Measurements from ENCODE around the gene PTGDS. TPM values are rescaled to one million over a fixed set of nuclear protein-coding genes. Genes with fewer than 3 reads are reported as not detected.

The PTGDS gene
- total RNA-seq, 4 donors from 2014 or later = 4.3 to 31.7 (median 25.7) TPM

DNA sequence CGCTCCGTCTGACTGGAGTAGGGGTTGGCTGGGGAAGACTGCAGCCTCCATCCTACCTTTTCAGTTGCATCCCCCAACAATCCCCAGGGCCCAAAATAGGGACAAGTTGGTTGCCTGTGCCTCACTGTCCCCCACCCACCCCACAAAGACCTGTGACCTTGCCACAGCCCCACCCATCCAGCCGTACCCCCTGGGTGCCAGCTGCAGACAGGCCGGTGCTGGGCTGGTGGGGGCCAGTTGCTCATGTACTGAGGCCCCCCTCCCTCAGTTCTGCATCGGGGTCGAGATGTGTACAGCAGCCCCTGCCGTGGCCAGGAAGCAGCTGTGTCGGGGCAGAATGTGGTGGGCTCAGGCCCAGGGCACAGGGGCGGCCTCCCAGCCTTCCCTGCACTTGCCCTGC lies 5.9 kb downstream of the PTGDS start:
- TF ChIP-seq POLR2AphosphoS5 (IDR thresholded peaks at IDR 0.05) (no peak), POLR2A (IDR thresholded peaks at IDR 0.05) (no peak), EP300 (IDR thresholded peaks at IDR 0.05) (no peak)
- TF ChIP-seq, protein P1, sequence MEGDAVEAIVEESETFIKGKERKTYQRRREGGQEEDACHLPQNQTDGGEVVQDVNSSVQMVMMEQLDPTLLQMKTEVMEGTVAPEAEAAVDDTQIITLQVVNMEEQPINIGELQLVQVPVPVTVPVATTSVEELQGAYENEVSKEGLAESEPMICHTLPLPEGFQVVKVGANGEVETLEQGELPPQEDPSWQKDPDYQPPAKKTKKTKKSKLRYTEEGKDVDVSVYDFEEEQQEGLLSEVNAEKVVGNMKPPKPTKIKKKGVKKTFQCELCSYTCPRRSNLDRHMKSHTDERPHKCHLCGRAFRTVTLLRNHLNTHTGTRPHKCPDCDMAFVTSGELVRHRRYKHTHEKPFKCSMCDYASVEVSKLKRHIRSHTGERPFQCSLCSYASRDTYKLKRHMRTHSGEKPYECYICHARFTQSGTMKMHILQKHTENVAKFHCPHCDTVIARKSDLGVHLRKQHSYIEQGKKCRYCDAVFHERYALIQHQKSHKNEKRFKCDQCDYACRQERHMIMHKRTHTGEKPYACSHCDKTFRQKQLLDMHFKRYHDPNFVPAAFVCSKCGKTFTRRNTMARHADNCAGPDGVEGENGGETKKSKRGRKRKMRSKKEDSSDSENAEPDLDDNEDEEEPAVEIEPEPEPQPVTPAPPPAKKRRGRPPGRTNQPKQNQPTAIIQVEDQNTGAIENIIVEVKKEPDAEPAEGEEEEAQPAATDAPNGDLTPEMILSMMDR (IDR thresholded peaks at IDR 0.05) = no peak
- Histone ChIP-seq H3K4me1 (peaks cover 13% of the 10 kb centered on the region), H3K36me3 (no peaks in the 10 kb centered on the region), H3K9me3 (no peaks in the 10 kb centered on the region), H3K27ac (no peak overlapping the region), H3K4me3 (no peak overlapping the region), H3K27me3 (peaks cover 35% of the 10 kb centered on the region)
- WGBS = 93% methylated on average over 6 of the region's 9 CpGs
- DNase-seq (ENCODE audit: low spot score in 2 of 2) = no peak

DNA sequence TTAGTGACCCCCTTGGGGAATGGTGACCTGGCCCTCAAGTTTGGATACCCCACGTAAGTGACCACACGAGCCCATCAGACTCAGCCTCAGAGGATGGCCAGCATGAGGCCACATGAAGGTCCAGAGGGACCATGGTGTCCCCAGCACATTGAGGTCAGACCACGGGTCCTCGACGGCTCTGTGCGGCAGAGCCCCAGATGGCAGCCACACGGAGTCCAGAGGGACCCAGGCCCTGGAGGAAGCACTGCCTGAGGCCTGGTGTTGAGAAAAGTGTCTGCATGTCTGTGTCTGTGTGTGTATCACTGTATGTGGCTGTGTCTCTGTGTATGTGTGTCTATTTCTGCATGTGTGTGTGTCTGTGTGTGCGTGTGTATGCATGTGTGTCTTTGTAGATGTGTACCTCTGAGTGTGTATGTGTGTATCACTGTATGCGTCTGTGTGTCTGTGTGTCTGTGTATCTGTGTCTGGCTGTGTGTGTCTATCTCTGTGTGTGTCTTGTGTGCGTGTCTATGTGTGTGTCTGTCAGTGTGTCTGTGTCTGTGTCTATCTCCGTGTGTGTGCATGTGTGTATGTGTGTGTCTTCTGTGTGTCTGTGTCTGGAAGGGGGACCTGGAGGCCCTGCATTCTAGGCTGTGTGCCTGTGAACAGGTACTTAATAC lies 6.5 kb downstream of the PTGDS start:
- Histone ChIP-seq H3K4me1 (peaks cover 12% of the 10 kb centered on the region), H3K27me3 (peaks cover 35% of the 10 kb centered on the region), H3K27ac (no peak overlapping the region), H3K9me3 (no peaks in the 10 kb centered on the region), H3K4me3 (no peak overlapping the region), H3K36me3 (no peaks in the 10 kb centered on the region)
- TF ChIP-seq, protein P1 (IDR thresholded peaks at IDR 0.05) = no peak
- TF ChIP-seq POLR2AphosphoS5 (IDR thresholded peaks at IDR 0.05) = no peak
- no peak for TF ChIP-seq EP300 (IDR thresholded peaks at IDR 0.05)
- no peak for TF ChIP-seq POLR2A (IDR thresholded peaks at IDR 0.05)
- WGBS = 64% methylated on average over 8 of the region's 11 CpGs
- no peak for DNase-seq (ENCODE audit: low spot score in 2 of 2)

DNA sequence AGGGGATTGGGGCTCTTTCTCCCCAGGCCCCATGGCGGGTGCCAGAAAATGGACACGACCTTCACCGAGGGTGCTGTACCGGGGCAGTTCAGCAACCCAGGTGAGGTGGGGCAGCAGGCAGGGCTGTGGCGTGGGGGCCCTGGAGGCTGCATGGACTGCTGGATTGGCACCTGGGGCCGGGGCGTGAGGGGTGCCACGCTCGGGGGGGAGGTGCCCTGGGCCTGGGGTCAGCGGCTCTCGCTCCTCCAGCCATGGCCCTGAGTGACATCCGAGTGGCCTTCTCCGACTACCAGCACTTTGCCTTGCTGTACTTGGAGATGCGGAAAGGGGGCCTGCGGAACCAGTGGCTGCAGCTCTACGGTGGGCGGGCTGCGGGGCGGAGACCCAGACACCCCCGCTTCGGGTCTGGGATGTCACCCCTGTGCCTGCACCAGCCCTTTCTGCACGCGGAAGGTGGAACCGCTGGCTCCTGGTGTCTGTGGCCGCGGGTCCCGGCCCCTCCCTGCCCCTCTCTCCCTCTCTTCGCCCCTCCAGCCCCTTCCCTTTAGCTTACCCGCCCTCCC lies 7.2 kb downstream of the PTGDS start:
- H3K4me3 ChIP-seq = no peak overlapping the region
- peaks cover 35% of the 10 kb centered on the region for H3K27me3 ChIP-seq
- WGBS = 30% methylated on average over 2 of the region's 29 CpGs
- no peaks in the 10 kb centered on the region for H3K36me3 ChIP-seq
- no peaks in the 10 kb centered on the region for H3K9me3 ChIP-seq
- H3K4me1 ChIP-seq = peaks cover 12% of the 10 kb centered on the region
- DNase-seq (ENCODE audit: low spot score in 2 of 2) = no peak
- TF ChIP-seq EP300 (IDR thresholded peaks at IDR 0.05) = no peak
- TF ChIP-seq POLR2A (IDR thresholded peaks at IDR 0.05) = no peak
- TF ChIP-seq, protein P1 (IDR thresholded peaks at IDR 0.05) = no peak
- TF ChIP-seq POLR2AphosphoS5 (IDR thresholded peaks at IDR 0.05) = no peak
- no peak overlapping the region for H3K27ac ChIP-seq

DNA sequence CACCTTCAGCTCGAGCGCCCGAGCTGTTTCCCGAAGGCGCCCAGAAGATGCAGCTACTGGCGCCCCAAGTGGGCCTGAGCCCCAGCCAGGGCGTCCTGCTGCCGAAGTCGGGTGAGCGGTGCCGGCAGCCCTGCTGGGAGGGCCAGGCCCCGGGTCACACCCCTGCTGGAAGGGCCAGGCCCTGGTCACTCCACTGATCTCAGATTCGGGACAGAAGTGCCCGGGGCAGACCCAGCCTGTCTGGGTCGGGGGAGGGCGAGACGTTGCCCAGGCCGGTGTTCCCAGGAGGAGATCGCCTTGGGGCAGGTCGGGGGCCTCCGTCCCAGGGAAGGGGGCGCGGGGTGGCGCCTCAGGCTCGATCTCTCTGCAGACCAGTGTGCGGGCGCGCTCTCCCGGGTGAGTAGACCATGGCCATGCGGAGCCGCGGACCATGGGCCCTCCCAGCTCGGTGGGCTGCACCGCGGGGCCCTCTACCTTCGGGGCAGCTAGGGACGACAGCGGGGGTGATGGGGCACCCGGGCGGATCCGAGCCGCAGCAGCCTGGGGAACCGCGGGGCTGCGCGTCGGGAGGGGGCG lies 7.8 kb downstream of the PTGDS start:
- H3K4me1 ChIP-seq = peaks cover 12% of the 10 kb centered on the region
- H3K9me3 ChIP-seq = no peaks in the 10 kb centered on the region
- H3K36me3 ChIP-seq = no peaks in the 10 kb centered on the region
- no peak for TF ChIP-seq EP300 (IDR thresholded peaks at IDR 0.05)
- TF ChIP-seq POLR2AphosphoS5 (IDR thresholded peaks at IDR 0.05) = no peak
- TF ChIP-seq, protein P1 (IDR thresholded peaks at IDR 0.05) = no peak
- no peak for TF ChIP-seq POLR2A (IDR thresholded peaks at IDR 0.05)
- H3K27me3 ChIP-seq = peaks cover 35% of the 10 kb centered on the region
- WGBS = 24% methylated on average over 3 of the region's 48 CpGs
- no peak overlapping the region for H3K27ac ChIP-seq
- peak overlapping the region; percentile 10 for H3K4me3 ChIP-seq
- DNase-seq (ENCODE audit: low spot score in 2 of 2) = no peak

DNA sequence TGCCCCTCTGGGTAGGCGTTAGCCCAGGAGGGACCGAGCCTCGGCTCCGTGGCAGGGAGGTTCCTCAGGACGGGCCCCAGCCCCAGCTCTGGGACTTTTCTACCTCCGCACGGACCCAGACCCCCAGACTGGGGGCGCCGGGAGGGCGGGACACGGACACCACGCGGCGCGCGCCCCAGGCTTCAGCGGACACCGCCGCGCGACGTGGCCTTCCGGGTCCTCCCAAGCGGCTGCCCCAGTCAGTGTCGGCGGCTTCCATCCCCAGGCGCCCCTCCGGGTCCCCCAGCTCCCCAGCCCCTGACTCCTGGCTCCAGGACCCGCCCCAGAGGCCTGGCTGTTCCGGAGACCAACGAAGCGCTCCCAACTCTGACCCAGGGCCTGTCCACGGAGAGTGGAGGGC lies 8.5 kb downstream of the PTGDS start:
- no peak for TF ChIP-seq POLR2AphosphoS5 (IDR thresholded peaks at IDR 0.05)
- H3K36me3 ChIP-seq = no peaks in the 10 kb centered on the region
- no peak overlapping the region for H3K4me3 ChIP-seq
- no peak for DNase-seq (ENCODE audit: low spot score in 2 of 2)
- H3K4me1 ChIP-seq = peaks cover 12% of the 10 kb centered on the region
- H3K27me3 ChIP-seq = peaks cover 35% of the 10 kb centered on the region
- no peaks in the 10 kb centered on the region for H3K9me3 ChIP-seq
- 73% methylated on average over 5 of the region's 33 CpGs for WGBS
- no peak overlapping the region for H3K27ac ChIP-seq

Measured in suprapubic skin (tissue), 4 donors.